Measurements from ENCODE around the gene TLCD3A.
"Not testable (repeated sequence)": the region's sequence is repeated elsewhere in the genome, so short reads cannot be mapped to it uniquely, and the experiment has no call there.

The TLCD3A gene

GRCh38 chr17:789160-789840 lies 56.9 kb downstream of the TLCD3A start:
- DNase-seq (ENCODE audit: low read depth), result no peak

- not testable (repeated sequence) for DNase-seq (ENCODE audit: low read depth)
Observed at GRCh38 chr17:789931-790873, 57.8 kb downstream of the TLCD3A start.

GRCh38 chr17:790874-791247 lies 58.5 kb downstream of the TLCD3A start:
- DNase-seq (ENCODE audit: low read depth), result not testable (repeated sequence)

GRCh38 chr17:791829-792228 lies 59.4 kb downstream of the TLCD3A start:
- DNase-seq (ENCODE audit: low read depth), result no peak

- no peak for DNase-seq (ENCODE audit: low read depth)
Observed at GRCh38 chr17:792277-792676, 59.9 kb downstream of the TLCD3A start.
